DND-41 (cell line): ENCODE results near the gene PDE7B.

Experiments
- EZH2 ChIP-seq: IDR thresholded peaks from 3 replicates; pipeline ENCODE4 v1.6.1; 2012; ENCODE audit warnings: borderline replicate concordance, low read depth, mild to moderate bottlenecking, moderate library complexity, low read length, inconsistent platforms; ENCODE audit not compliant: severe bottlenecking
- TF ChIP-seq, protein P1 (sequence below): IDR thresholded peaks from 2 replicates; pipeline ENCODE4 v1.5.1; 2012; ENCODE audit warnings: borderline replicate concordance, low read length, moderate library complexity, mild to moderate bottlenecking; ENCODE audit not compliant: poor library complexity, severe bottlenecking; ENCODE audit errors: extremely low read depth

DNA sequence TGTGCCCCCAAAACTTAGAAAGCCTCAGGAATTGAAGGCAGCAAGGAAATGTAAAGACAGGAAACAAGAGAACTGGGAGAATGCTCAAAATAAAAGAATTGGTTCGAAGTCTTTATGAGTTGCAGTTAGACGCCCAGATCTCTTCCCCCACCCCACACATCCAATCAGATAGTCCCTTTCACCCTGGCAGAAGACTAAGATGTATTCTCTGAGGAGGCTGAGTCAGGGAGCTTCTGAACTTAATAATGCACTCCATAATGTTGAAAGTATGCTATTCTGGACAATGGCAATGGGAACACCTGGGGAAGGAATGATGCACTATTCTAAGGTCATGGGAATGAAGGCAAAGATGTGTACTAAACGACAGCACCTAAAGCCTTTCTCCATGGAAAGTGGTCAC lies 225.0 kb downstream of the PDE7B start:
- TF ChIP-seq, protein P1, sequence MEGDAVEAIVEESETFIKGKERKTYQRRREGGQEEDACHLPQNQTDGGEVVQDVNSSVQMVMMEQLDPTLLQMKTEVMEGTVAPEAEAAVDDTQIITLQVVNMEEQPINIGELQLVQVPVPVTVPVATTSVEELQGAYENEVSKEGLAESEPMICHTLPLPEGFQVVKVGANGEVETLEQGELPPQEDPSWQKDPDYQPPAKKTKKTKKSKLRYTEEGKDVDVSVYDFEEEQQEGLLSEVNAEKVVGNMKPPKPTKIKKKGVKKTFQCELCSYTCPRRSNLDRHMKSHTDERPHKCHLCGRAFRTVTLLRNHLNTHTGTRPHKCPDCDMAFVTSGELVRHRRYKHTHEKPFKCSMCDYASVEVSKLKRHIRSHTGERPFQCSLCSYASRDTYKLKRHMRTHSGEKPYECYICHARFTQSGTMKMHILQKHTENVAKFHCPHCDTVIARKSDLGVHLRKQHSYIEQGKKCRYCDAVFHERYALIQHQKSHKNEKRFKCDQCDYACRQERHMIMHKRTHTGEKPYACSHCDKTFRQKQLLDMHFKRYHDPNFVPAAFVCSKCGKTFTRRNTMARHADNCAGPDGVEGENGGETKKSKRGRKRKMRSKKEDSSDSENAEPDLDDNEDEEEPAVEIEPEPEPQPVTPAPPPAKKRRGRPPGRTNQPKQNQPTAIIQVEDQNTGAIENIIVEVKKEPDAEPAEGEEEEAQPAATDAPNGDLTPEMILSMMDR = no peak
- TF ChIP-seq EZH2 = no peak
